ENCODE data around the gene SHANK3.

The SHANK3 gene

GRCh38 chr22:50678651-50679521 lies 6.3 kb downstream of the SHANK3 start:
- no peak for DNase-seq

- no peak for DNase-seq
Measured at GRCh38 chr22:50683086-50683993, 10.7 kb downstream of the SHANK3 start.

- DNase-seq = no peak
Measured at GRCh38 chr22:50683994-50684371, 11.4 kb downstream of the SHANK3 start.

GRCh38 chr22:50684501-50684900 lies 11.9 kb downstream of the SHANK3 start:
- no peak for DNase-seq

GRCh38 chr22:50684986-50685385 lies 12.4 kb downstream of the SHANK3 start:
- DNase-seq = no peak

- DNase-seq = no peak
Measured at GRCh38 chr22:50686794-50687193, 14.2 kb downstream of the SHANK3 start.

- no peak for DNase-seq
Measured at GRCh38 chr22:50687829-50688228, 15.2 kb downstream of the SHANK3 start.

GRCh38 chr22:50688448-50688847 lies 15.8 kb downstream of the SHANK3 start:
- DNase-seq = no peak

- peak; percentile 63 for DNase-seq
Measured at GRCh38 chr22:50691521-50691920, 18.9 kb downstream of the SHANK3 start.

GRCh38 chr22:50693462-50693861 lies 20.8 kb downstream of the SHANK3 start:
- no peak for DNase-seq

GRCh38 chr22:50694099-50694605 lies 21.5 kb downstream of the SHANK3 start:
- DNase-seq = no peak

GRCh38 chr22:50694766-50695420 lies 22.3 kb downstream of the SHANK3 start:
- no peak for DNase-seq

GRCh38 chr22:50695421-50696250 lies 23.0 kb downstream of the SHANK3 start:
- no peak for DNase-seq

GRCh38 chr22:50696251-50696798 lies 23.7 kb downstream of the SHANK3 start:
- no peak for DNase-seq

GRCh38 chr22:50696799-50697561 lies 24.4 kb downstream of the SHANK3 start:
- no peak for DNase-seq

- DNase-seq = no peak
Measured at GRCh38 chr22:50697667-50698506, 25.3 kb downstream of the SHANK3 start.

- no peak for DNase-seq
Measured at GRCh38 chr22:50698546-50698945, 25.9 kb downstream of the SHANK3 start.

GRCh38 chr22:50699001-50699755 lies 26.6 kb downstream of the SHANK3 start:
- no peak for DNase-seq

GRCh38 chr22:50699756-50700386 lies 27.2 kb downstream of the SHANK3 start:
- no peak for DNase-seq

All from activated CD4-positive, alpha-beta T cell treated with anti-CD3 and anti-CD28 coated beads for 48 hours (primary cell).